Keratinocyte (primary cell): ENCODE results near the gene CSMD2.

Experiments used
- EZH2 ChIP-seq: IDR thresholded peaks from one replicate; pipeline ENCODE4 v1.6.1; 2012; ENCODE audit warnings: inconsistent platforms, mild to moderate bottlenecking, low read length, moderate library complexity
- TF ChIP-seq, protein P1 (sequence below), 3 experiments: IDR thresholded peaks in 1 of 3; conservative IDR thresholded peaks in 1 of 3; optimal IDR thresholded peaks in 1 of 3; 2 replicates in 2 of 3; 3 replicates in 1 of 3; pipeline versions ENCODE3 to v1.5.1; 2011; ENCODE audit warnings: low read length in 3 of 3, mild to moderate bottlenecking in 3 of 3, moderate library complexity in 2 of 3, control low read depth in 1 of 3, inconsistent platforms in 1 of 3; ENCODE audit not compliant: insufficient read depth in 2 of 3; ENCODE audit errors: extremely low read depth in 1 of 3

DNA sequence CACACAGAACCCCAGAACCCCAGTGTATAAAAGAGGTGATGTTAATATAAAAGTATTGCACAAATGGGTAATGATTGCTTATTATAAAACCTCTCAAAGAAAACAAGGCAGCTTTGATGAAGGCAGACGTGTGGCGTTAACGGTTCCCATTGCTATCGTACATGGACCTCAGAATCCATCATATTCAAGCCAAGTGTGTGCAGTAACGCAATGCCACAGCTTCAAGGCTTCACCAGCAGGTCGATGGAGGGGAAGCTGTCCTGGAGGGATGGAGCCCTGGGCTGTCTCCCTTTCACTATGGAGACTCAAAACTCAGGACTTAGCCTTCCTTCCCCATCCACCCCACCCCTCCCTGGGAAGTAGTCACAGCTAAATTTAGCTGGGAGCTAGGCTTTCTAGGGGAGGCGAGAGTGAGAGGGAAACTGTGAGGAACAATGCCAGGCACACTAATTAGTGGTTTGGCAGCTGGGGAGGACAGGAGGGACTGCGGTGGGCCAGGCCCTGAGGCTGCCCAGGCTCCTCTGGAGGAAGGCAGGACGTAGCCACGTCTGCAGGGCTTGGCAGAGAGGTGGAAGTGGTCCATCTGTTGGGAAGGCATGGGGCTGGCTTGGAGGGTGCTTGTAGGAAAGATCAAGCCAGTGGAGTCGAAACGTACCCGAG, 180.0 kb downstream of the CSMD2 start:
- TF ChIP-seq, protein P1, sequence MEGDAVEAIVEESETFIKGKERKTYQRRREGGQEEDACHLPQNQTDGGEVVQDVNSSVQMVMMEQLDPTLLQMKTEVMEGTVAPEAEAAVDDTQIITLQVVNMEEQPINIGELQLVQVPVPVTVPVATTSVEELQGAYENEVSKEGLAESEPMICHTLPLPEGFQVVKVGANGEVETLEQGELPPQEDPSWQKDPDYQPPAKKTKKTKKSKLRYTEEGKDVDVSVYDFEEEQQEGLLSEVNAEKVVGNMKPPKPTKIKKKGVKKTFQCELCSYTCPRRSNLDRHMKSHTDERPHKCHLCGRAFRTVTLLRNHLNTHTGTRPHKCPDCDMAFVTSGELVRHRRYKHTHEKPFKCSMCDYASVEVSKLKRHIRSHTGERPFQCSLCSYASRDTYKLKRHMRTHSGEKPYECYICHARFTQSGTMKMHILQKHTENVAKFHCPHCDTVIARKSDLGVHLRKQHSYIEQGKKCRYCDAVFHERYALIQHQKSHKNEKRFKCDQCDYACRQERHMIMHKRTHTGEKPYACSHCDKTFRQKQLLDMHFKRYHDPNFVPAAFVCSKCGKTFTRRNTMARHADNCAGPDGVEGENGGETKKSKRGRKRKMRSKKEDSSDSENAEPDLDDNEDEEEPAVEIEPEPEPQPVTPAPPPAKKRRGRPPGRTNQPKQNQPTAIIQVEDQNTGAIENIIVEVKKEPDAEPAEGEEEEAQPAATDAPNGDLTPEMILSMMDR (optimal IDR thresholded peaks at IDR 0.05 in 1 of 3, IDR thresholded peaks at IDR 0.05 in 1 of 3, conservative IDR thresholded peaks at IDR 0.05 in 1 of 3; ENCODE audit: extremely low read depth in 1 of 3, insufficient read depth in 2 of 3, low read length in 3 of 3) = no peak
- no peak for TF ChIP-seq EZH2
